Stimulated activated CD8-positive, alpha-beta memory T cell treated with anti-CD3 and anti-CD28 coated beads, Interleukin-12 subunit alpha, Interleukin-12 subunit beta, amount 100 ng/mL, for 24 hours (primary cell): ENCODE results near the gene TECPR1.
A peak's percentile ranks its signal among the peaks of the same experiment; 100 is the strongest.

Experiments
- DNase-seq: peaks from one replicate; pipeline ENCODE4 v3.0.0-alpha.2; 2020; ENCODE audit errors: extremely low read depth

TECPR1 gene

GRCh38 chr7:98189559-98189958 lies 62.5 kb downstream of the TECPR1 start:
- no peak for DNase-seq

- no peak for DNase-seq
Observed at GRCh38 chr7:98187138-98187502, 64.9 kb downstream of the TECPR1 start.

GRCh38 chr7:98186452-98187137 lies 65.4 kb downstream of the TECPR1 start:
- no peak for DNase-seq

GRCh38 chr7:98185101-98185500 lies 66.9 kb downstream of the TECPR1 start:
- DNase-seq: no peak

- DNase-seq: no peak
Observed at GRCh38 chr7:98180751-98181150, 71.3 kb downstream of the TECPR1 start.

- no peak for DNase-seq
Observed at GRCh38 chr7:98178762-98179490, 73.1 kb downstream of the TECPR1 start.

- no peak for DNase-seq
Observed at GRCh38 chr7:98178321-98178720, 73.7 kb downstream of the TECPR1 start.

- no peak for DNase-seq
Observed at GRCh38 chr7:98177553-98177952, 74.5 kb downstream of the TECPR1 start.

GRCh38 chr7:98175260-98175940 lies 76.6 kb downstream of the TECPR1 start:
- no peak for DNase-seq

- no peak for DNase-seq
Observed at GRCh38 chr7:98174334-98175259, 77.4 kb downstream of the TECPR1 start.

- no peak for DNase-seq
Observed at GRCh38 chr7:98171449-98171848, 80.6 kb downstream of the TECPR1 start.

GRCh38 chr7:98170966-98171365 lies 81.1 kb downstream of the TECPR1 start:
- DNase-seq: no peak

GRCh38 chr7:98168904-98169621 lies 83.0 kb downstream of the TECPR1 start:
- no peak for DNase-seq

- peak; percentile 16 for DNase-seq
Observed at GRCh38 chr7:98168181-98168903, 83.7 kb downstream of the TECPR1 start.

- no peak for DNase-seq
Observed at GRCh38 chr7:98167653-98168052, 84.4 kb downstream of the TECPR1 start.

GRCh38 chr7:98166668-98166970 lies 85.4 kb downstream of the TECPR1 start:
- no peak for DNase-seq

- no peak for DNase-seq
Observed at GRCh38 chr7:98165827-98166667, 86.0 kb downstream of the TECPR1 start.
